GM12801 (cell line): ENCODE data around the gene SIAH1.

Experiments used
- CTCF ChIP-seq: IDR thresholded peaks from one replicate; pipeline ENCODE4 v1.5.1; 2011; ENCODE audit warnings: control low read depth; ENCODE audit not compliant: insufficient read length; ENCODE audit errors: extremely low read depth

SIAH1 gene

DNA sequence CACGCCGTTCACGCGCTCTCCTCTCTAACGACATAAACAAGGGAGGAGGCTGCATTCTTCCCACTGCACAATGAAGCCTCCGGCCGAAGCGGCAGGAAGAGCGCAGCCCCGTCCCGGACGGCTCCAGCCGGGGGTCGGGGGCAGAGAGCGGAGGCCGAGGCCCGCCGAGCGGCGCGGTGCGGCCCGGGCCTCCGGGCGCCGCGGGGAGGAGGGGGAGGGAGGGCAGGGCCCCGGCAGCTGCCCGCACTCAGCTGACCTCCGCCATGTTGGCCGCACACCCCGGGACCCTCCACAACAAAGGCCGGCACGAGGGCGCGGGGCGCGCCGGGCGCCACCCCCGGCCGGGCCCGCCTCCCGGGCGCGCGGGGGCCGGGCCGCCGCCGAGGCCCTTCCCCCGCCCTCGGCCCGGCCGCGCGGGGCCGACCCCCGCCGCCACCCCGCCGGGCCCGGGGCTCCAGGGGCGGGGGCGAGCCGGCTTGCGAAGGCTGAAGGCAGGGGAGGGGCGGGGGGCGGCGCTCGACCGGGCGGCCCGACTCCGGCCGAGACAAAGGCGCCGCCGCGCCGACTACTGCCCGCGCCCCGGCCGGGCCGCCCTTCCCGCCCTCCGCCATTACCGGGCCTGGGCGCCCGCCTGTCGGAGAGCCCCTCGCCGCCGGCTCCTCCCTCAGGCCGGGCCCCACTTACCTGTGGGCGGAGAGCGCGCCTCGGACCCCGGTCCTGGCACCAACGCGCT is 527 bp downstream of the SIAH1 start:
- TF ChIP-seq CTCF, result no peak

GRCh38 chr16:48383877-48384519 is 1.2 kb downstream of the SIAH1 start:
- TF ChIP-seq CTCF, result no peak

DNA sequence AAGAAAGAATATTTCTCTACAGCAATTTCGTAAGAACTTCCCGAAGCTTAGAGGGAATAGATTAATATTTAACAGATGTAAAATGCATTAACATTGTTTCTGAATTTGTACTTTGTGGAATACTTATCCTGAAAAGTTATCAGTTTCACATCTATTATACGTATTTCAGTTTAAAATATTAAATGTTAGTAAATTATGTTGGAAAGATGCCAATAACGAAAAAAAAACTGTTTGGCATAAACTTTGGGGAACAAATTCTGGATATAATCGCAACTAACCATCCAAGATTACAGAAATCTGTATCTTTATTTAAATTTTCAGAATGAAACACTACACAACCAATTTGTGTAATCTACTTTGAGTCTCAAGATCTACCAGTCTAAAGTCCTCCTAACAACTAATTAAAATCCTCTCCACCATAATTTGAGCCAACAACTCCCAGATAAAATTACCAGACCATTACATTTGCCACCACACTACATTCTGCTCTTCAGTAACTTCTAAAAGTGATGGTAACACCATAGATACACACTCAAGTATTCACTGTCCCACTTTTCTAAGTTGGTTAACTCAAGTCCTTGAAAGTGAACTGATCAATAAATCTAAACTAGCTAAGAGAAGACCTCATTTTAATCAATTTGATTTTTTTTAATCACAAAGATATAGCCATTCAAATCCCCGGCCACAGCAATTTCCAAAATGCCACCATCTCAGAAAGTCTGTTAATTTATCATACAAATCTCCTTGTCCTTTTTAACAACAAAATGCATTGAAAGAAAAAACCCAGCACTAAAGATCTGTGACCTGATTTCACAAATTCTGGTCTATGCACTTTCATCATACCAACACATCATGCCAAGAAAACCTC is 2.0 kb downstream of the SIAH1 start:
- no peak for TF ChIP-seq CTCF

DNA sequence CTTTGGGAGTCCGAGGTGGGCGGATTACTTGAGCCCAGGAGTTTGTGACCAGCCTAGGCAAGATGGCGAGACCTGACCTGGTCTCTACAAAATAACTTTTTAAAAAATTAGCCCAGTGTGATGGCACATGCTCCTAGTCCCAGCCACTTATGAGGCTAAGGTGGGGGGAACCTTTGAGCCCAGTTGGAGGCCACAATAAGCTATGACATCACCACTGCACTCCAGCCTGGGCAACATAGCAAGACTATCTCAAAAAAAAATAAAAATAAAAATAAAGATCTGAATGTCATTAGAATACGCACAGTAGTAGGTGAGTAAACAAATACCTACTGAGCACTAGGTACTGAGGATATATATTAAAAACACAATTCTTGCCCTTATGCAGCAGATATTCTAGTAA is 3.1 kb downstream of the SIAH1 start:
- TF ChIP-seq CTCF, result no peak

DNA sequence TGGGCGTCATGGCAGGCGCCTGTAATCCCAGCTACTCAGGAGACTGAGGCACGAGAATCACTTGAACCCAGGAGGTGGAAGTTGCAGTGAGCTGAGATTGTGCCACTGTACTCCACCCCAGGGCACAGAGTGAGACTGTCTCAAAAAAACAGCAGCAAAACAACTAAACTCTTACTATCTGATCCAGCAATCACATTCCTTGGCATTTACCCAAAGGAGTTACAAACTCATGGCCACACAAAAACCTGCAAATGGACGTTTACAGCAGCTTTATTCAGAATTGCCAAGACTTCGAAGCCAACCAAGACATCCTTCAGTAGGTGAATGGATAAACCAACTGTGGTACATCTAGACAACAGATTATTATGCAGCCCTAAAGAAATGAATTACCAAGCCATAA is 4.0 kb downstream of the SIAH1 start:
- no peak for TF ChIP-seq CTCF

DNA sequence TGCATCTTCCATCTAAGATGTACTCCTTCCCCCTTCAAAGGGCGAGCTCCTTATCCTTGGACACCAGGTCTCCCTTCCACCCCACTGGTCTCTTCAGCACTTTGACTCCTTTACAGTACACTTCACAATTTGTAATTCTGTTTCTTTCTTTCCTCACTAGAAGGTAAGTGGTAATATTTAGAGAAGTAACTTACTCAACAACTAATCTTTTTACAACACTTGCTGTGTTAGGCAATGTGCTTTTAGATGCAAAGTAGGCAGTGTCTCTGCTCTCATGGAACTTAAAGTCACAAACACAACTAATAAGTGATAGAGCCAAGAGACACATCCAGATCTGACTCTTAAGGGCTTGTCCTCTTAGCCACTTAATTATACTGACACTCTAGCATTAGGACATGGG is 6.4 kb downstream of the SIAH1 start:
- TF ChIP-seq CTCF, result no peak

- TF ChIP-seq CTCF, result no peak
Observed at GRCh38 chr16:48378276-48378675, 6.9 kb downstream of the SIAH1 start.
